ENCODE measurements around the gene HAL. TPM values are rescaled to one million over a fixed set of nuclear protein-coding genes. Genes with fewer than 3 reads are reported as not detected.

The HAL gene
- total RNA-seq, 2 experiments from 2014 or later = 0.25 TPM

GRCh38 chr12:96028538-96028937 is 32.4 kb upstream of the HAL start:
- Mint-ChIP-seq H3K4me1 (ENCODE audit: low read depth) (peaks cover 24% of the 10 kb centered on the region), H3K27me3 (no peaks in the 10 kb centered on the region), H3K27ac (peak overlapping the region; percentile 7), H3K9me3 (no peaks in the 10 kb centered on the region), H3K4me3 (no peak overlapping the region), H3K36me3 (ENCODE audit: low read depth) (peaks cover 20% of the 10 kb centered on the region)
- ChIA-PET POLR2A (no interaction called here), CTCF (interaction anchor here (1.3 kb wide), 1 partner anchor 488 kb away, joined by 4 read pairs; no protein-coding TSS in a partner anchor)
- no peak for TF ChIP-seq CTCF (IDR thresholded peaks at IDR 0.05)
- intact Hi-C loops (cut with micrococcal nuclease) = no loop called here
- ATAC-seq = no peak
- DNase-seq = no peak

GRCh38 chr12:96026331-96026730 is 30.2 kb upstream of the HAL start:
- Mint-ChIP-seq H3K4me1 (ENCODE audit: low read depth) (peaks cover 15% of the 10 kb centered on the region), H3K9me3 (no peaks in the 10 kb centered on the region), H3K36me3 (ENCODE audit: low read depth) (peaks cover 34% of the 10 kb centered on the region), H3K27ac (no peak overlapping the region), H3K4me3 (no peak overlapping the region), H3K27me3 (no peaks in the 10 kb centered on the region)
- no peak for TF ChIP-seq CTCF (IDR thresholded peaks at IDR 0.05)
- ChIA-PET POLR2A (no interaction called here), CTCF (interaction anchor here (0.6 kb wide), 1 partner anchor 27 kb away, joined by 3 read pairs; no protein-coding TSS in a partner anchor)
- no peak for ATAC-seq
- DNase-seq = no peak
- intact Hi-C loops (cut with micrococcal nuclease) = no loop called here

GRCh38 chr12:96025518-96025917 is 29.4 kb upstream of the HAL start:
- ATAC-seq (no peak), DNase-seq (no peak)
- ChIA-PET POLR2A (no interaction called here), CTCF (no interaction called here)
- Mint-ChIP-seq H3K27ac (no peak overlapping the region), H3K27me3 (no peaks in the 10 kb centered on the region), H3K4me1 (ENCODE audit: low read depth) (peaks cover 12% of the 10 kb centered on the region), H3K36me3 (ENCODE audit: low read depth) (peaks cover 37% of the 10 kb centered on the region), H3K4me3 (no peak overlapping the region), H3K9me3 (no peaks in the 10 kb centered on the region)
- intact Hi-C loops (cut with micrococcal nuclease) = no loop called here
- no peak for TF ChIP-seq CTCF (IDR thresholded peaks at IDR 0.05)

GRCh38 chr12:96020314-96021003 is 24.3 kb upstream of the HAL start:
- intact Hi-C loops (cut with micrococcal nuclease) = no loop called here
- POLR2A ChIA-PET = interaction anchor here (0.6 kb wide), 1 partner anchor 449 kb away, joined by 3 read pairs; no protein-coding TSS in a partner anchor
- Mint-ChIP-seq H3K4me3 (no peak overlapping the region), H3K4me1 (ENCODE audit: low read depth) (no peaks in the 10 kb centered on the region), H3K27ac (no peak overlapping the region), H3K36me3 (ENCODE audit: low read depth) (peaks cover 42% of the 10 kb centered on the region), H3K27me3 (no peaks in the 10 kb centered on the region), H3K9me3 (no peaks in the 10 kb centered on the region)
- DNase-seq (no peak), ATAC-seq (no peak)
- CTCF ChIA-PET = interaction anchor here (0.9 kb wide), 1 partner anchor 12 kb away, joined by 3 read pairs; no protein-coding TSS in a partner anchor
- TF ChIP-seq CTCF (IDR thresholded peaks at IDR 0.05) = no peak

DNA sequence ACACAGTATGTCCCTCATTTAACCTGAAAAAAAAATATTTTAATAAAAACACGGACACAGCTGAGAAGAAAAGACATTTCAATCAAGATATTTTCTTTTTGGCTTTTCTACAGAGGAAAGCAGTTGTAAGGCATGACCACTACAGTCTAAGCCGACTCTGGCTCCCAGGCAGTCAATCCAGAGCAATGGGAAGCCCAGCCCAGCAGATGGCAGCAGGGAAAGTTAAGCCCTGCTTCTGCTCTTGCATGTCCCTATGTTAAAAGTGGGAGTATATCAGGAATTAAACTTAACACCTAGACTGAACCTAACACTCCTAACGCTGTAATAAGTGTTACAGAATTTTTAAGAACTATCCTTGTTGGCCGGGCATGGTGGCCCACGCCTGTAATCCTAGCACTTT is 19.5 kb upstream of the HAL start:
- TF ChIP-seq CTCF (IDR thresholded peaks at IDR 0.05) = no peak
- intact Hi-C loops (cut with micrococcal nuclease) = no loop called here
- CTCF ChIA-PET = interaction anchor here (0.8 to 1.6 kb wide), 4 partner anchors 16 to 46 kb away, joined by 3 to 5 read pairs (median 4); no protein-coding TSS in a partner anchor
- Mint-ChIP-seq H3K27ac (no peak overlapping the region), H3K36me3 (ENCODE audit: low read depth) (peaks cover 36% of the 10 kb centered on the region), H3K4me1 (ENCODE audit: low read depth) (no peaks in the 10 kb centered on the region), H3K9me3 (no peaks in the 10 kb centered on the region), H3K27me3 (no peaks in the 10 kb centered on the region), H3K4me3 (no peak overlapping the region)
- ATAC-seq (no peak), DNase-seq (no peak)
- POLR2A ChIA-PET = interaction anchor here (0.9 kb wide), 1 partner anchor 17 kb away, joined by 3 read pairs; no protein-coding TSS in a partner anchor

Measured in activated CD8-positive, alpha-beta T cell treated with anti-CD3 and anti-CD28 coated beads for 36 hours (primary cell).